UCSD-AML1 (cell line): ENCODE data around the gene PLA2G2F.

Experiments
- DNase-seq: peaks from one replicate; lab custom pipeline; 2025; ENCODE audit not compliant: unreplicated experiment; lab: John Stamatoyannopoulos, UW

PLA2G2F gene

DNA sequence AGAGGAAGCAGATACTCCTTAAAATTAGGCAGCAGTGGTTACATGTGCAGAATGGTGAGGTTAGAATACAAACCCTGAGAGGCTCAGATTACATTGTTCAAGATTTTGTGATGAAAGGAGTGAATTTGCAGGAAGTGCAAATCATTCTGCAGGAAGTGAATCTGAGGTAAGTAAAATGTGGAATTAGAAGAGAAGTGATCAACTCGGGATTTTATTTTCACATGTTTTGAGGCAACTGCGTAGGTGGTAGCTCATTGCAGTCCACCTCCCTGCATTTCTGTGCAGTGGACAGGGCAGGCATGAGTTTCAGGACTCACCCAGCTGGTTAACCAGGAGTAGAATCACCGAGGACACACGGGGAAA is 49.3 kb downstream of the PLA2G2F start:
- no peak for DNase-seq

DNA sequence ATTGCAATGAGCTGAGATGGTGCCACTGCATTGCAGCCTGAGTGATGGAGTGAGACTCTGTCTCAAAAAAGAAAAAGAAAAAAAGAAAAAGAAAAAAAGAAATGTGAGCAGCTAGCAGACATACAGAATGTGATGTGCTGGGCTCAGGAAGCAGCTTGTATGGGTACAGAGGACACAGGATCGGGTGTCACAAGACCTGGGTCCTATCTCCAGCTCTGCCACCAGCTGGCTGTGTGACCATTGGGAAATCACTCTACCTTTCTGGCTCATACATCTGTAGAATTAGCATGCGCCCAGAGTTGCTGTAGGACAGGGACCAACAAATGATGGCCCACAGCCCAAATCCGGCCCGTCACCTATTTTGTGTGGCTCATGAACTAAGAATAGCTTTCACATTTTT is 50.5 kb downstream of the PLA2G2F start:
- no peak for DNase-seq

DNA sequence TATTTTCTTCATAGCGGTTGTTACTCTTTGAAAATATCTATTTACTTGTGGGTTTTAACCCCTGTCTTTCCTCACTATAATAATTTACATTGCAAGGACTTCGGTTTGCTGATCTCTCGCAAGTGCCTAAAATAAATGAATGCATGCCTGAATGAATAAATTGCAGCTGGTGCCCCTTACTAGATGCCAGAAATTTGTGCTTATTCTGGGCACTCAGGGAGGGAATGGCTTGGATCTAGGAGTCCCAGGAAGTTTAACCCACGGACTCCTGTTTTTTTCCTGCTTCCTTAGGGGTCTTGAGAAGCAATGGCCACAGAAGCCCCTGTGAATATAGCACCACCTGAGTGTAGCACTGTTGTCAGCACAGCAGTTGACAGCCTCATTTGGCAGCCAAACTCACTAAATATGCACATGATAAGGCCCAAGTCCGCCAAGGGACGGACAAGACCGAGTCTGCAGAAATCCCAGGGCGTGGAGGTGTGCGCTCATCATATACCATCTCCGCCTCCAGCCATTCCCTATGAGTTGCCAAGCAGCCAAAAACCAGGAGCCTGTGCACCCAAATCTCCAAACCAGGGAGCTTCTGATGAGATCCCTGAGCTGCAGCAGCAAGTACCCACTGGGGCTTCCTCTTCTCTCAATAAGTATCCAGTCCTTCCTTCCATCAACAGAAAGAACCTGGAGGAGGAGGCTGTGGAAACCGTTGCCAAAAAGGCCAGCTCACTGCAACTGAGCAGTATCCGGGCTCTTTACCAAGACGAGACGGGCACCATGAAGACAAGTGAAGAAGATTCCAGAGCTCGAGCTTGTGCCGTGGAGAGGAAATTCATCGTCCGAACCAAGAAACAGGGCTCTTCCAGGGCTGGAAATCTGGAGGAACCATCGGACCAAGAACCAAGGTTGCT is 51.4 kb downstream of the PLA2G2F start:
- no peak for DNase-seq

- no peak for DNase-seq
These were observed 52.2 kb downstream of the PLA2G2F start for GRCh38 chr1:20191266-20191825.

- DNase-seq: no peak
These were observed 53.2 kb downstream of the PLA2G2F start for GRCh38 chr1:20192364-20192763.

GRCh38 chr1:20192871-20193411 is 53.8 kb downstream of the PLA2G2F start:
- no peak for DNase-seq

DNA sequence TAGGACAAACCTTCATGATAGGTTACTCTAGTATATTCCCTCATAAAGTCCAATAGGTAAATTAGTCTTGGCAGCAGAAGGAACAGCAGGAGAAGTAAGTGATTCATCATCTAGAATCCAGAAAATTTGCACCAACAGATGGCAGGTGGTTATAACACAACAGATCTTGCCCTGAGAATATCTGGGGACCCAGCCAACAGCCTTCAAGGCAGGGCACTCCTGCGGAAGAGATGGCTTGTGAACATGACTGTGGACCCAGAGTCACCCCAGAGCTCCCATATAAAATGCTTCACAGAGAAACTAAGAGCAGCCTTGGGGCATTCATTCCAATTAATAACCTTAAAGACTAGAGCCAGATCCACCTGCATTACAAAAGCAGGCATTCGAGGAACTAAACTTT is 55.1 kb downstream of the PLA2G2F start:
- DNase-seq: no peak

GRCh38 chr1:20194757-20195461 is 55.8 kb downstream of the PLA2G2F start:
- DNase-seq: peak; percentile 69

DNA sequence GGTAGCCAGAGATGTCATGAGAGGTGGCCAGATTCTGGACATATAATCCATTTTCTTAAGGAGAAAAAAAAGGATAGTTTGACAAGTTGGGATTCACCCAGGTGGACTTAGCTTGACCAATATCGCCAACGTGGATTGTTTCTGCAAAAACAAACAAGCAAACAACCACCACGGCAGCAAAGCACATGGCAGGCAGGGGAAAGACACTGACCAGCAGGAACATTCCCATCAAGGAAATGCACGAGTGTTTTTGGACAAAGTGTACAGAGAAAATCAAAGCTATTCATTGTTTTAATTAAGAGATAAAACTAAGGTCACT is 56.3 kb downstream of the PLA2G2F start:
- no peak for DNase-seq

DNA sequence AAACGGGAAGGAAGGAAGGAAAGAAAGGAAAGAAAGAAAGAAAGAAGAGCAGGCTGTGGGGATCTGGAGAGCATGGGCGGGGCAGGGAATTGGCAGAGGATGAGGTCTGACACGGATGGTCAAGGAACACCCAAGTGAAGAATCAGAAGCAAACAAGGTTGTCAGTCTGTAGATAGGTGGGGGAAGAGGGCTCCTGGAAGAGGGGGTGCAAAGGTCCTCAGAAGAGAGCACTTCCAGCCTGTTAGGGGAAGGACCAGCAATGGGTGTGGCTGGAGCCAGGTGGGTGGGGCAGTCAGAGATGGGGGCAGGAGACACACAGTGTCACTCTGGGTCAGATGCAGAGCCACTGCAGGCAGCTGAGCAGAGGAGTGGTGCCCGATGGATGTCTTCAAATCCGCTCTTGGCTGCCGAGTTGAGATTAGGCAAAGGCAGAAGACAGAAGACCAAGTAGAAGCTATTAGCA is 58.2 kb downstream of the PLA2G2F start:
- DNase-seq: no peak

DNA sequence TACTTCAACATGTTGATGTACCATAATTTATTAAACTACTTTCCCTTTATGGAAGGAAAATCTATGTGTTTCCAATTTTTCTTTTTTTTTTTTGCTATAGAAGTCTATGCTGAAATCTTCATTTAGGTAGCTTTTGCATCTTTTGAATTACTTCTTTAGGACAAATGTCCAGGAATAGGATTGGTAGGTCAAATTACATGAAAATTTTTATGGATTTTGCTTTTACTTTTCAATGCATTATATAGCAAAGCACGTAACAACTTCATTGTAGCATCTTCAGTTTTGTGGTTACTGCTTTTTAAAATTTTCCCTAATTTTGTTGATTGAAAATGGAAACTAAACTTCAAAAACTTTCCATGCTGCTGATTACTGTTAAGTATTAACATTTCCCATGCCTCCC is 59.2 kb downstream of the PLA2G2F start:
- no peak for DNase-seq

- no peak for DNase-seq
These were observed 59.8 kb downstream of the PLA2G2F start for GRCh38 chr1:20198918-20199317.

GRCh38 chr1:20199403-20199802 is 60.3 kb downstream of the PLA2G2F start:
- DNase-seq: no peak

- DNase-seq: no peak
These were observed 60.7 kb downstream of the PLA2G2F start for GRCh38 chr1:20199840-20200239.
